Measurements from ENCODE around the gene TMEM147.

DNA sequence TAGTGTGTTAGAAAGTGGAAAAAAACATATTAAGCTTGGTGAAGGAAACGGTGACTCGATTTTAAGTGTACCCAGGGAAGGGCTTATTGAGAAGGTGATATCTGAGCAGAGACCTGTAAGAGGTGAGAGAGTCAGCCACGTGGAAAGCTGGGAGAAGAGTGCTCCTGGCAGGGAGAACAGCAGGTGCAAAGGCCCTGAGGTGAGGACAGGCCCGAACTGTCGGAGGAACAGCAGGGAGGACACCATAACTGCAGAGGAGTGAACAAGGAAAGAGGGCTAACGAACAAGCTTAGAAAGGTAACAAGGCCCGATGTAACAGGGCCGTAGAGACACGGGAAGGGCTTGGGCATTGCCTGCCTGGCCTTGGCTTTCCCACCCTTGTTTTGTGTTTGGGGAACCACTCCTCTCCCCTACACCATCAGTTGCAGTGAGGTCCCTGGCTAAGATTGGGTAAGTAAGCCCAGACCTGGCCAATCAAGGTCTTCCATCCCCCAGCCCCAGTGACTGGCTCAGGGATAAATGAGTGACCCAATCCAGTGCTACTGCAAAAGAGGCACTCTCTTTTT lies 10.7 kb downstream of the TMEM147 start:
- TF ChIP-seq, protein P1, sequence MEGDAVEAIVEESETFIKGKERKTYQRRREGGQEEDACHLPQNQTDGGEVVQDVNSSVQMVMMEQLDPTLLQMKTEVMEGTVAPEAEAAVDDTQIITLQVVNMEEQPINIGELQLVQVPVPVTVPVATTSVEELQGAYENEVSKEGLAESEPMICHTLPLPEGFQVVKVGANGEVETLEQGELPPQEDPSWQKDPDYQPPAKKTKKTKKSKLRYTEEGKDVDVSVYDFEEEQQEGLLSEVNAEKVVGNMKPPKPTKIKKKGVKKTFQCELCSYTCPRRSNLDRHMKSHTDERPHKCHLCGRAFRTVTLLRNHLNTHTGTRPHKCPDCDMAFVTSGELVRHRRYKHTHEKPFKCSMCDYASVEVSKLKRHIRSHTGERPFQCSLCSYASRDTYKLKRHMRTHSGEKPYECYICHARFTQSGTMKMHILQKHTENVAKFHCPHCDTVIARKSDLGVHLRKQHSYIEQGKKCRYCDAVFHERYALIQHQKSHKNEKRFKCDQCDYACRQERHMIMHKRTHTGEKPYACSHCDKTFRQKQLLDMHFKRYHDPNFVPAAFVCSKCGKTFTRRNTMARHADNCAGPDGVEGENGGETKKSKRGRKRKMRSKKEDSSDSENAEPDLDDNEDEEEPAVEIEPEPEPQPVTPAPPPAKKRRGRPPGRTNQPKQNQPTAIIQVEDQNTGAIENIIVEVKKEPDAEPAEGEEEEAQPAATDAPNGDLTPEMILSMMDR (IDR thresholded peaks at IDR 0.05; ENCODE audit: insufficient read depth, low read depth, low read length) = no peak
- no peak for TF ChIP-seq EZH2 (IDR thresholded peaks at IDR 0.05; ENCODE audit: insufficient read depth, low read length)
